IPS-NIHi7 (cell line): Measurements from ENCODE around the gene ZBTB42.
"Not testable (repeated sequence)": the region's sequence is repeated elsewhere in the genome, so short reads cannot be mapped to it uniquely, and the experiment has no call there.

ENCODE experiments used
- DNase-seq: peaks from one replicate; pipeline ENCODE4 v3.0.0; 2012; ENCODE audit warnings: mixed read lengths; ENCODE audit errors: extremely low spot score

ZBTB42 gene

DNA sequence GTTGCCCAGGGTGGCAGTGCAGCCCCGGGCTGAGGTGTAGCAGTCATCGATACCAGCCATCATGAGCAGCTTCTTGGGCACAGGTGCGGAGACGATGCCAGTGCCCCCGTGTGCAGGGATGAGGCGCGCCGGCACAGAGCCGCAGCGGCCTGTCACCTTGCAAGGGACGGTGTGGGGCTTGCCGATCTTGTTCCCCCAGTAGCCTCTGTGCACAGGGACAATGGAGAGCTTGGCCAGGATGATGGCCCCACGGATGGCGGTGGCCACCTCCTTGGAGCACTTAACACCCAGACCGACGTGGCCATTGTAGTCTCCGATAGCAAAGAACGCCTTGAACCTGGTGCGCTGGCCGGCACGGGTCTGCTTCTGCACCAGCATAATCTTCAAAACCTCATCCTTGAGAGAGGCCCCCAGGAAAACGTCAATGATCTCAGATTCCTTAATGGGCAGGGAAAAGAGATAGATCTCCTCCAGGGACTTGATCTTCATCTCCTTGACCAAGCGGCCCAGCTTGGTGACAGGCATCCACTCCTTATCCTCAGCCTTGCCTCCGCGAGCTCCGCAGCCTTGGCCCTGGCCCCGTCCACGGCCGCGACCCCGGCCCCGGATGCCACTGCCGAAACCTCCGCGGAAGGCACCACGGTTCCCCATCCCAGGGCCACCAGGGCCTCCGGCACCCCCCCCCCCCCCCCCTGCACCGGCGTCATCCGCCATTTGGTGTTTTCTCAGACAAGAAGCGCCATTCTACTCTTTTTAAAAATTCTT, 35.5 kb downstream of the ZBTB42 start:
- DNase-seq: not testable (repeated sequence)

DNA sequence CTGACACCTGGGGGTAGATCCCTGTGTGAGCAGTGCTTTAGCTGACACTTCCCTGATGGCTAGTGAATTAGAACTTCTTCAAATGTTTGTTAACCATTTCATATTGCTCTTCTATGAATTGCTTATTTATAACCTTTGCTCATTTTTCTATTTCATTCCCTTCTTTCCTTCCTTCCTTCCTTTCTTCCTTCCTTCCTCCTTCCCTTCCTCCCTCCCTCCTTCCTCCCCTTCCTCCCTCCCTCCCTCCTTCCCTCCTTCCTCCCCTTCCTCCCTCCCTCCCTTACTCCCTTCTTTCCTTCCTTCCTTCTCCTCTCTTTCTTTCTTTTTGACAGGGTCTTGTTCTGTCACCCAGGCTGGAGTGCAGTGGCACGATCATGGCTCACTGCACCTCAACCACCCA, 40.8 kb downstream of the ZBTB42 start:
- no peak for DNase-seq

GRCh38 chr14:104843006-104843405, 42.1 kb downstream of the ZBTB42 start:
- DNase-seq: no peak

- DNase-seq: peak; percentile 72
Measured at GRCh38 chr14:104843442-104844305, 42.8 kb downstream of the ZBTB42 start.

GRCh38 chr14:104844306-104845032, 43.6 kb downstream of the ZBTB42 start:
- peak; percentile 46 for DNase-seq

GRCh38 chr14:104845033-104845666, 44.2 kb downstream of the ZBTB42 start:
- DNase-seq: no peak

DNA sequence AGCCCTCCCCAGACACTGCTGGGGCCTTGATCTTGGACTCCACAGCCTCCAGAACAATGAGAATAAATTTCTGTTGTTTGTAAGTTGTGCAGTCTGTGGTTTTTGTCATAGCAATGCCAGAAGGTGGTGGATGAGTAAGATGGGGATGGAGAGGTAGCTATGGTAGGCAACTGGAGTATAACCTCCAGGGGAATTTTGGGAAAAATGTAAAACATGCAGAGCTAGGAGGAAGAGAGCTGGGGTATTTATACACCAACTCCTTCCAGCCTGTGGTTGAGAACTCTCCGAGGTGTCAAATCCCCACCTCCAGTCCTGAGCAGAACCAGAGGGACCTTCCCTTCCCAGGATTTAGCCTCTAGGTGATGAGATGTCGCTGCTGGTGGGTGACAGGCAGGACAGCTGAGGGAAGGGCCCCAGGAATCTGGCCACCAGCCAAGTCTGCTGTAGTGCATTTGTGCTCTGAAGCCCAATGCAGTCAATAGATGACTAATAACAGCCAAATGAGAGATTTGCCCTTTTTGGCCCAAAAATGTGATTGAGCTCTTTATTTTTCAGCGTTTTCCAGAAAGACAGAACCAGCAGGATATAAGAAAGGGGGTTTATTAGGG, 45.0 kb downstream of the ZBTB42 start:
- no peak for DNase-seq

GRCh38 chr14:104852280-104852663, 51.4 kb downstream of the ZBTB42 start:
- DNase-seq: no peak
